Skeletal muscle cell (primary cell): ENCODE results near the gene OSBPL5.

ENCODE experiments used
- DNase-seq: peaks from one replicate; pipeline ENCODE4 v3.0.0-alpha.2; 2010; ENCODE audit warnings: low read depth
- H3K4me3 ChIP-seq: 2 replicates; pipeline ENCODE4 v1.5.1; 2011; ENCODE audit warnings: low read depth, mild to moderate bottlenecking, control low read depth, low read length, moderate library complexity

Gene OSBPL5

DNA sequence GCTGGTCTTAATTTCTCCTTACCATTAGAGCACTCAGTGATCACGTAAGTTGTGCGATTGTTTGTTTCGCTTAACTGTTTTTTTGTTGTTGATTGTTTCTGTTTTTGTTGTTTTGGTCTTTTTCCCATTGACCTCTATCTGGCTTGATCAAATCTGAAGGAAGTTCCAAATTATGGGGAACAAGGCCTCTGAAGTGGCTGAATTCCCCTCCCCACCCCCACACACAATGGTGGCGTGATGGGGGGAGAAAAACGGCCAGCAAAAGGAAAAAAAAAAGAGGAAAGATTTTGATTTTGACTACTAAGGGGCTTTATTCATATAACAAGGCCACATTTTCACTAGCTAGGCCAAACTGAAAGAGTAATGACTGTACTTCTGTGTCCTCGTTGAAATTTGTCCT is 53.6 kb downstream of the OSBPL5 start:
- no peak for DNase-seq
- no peak overlapping the region for H3K4me3 ChIP-seq

DNA sequence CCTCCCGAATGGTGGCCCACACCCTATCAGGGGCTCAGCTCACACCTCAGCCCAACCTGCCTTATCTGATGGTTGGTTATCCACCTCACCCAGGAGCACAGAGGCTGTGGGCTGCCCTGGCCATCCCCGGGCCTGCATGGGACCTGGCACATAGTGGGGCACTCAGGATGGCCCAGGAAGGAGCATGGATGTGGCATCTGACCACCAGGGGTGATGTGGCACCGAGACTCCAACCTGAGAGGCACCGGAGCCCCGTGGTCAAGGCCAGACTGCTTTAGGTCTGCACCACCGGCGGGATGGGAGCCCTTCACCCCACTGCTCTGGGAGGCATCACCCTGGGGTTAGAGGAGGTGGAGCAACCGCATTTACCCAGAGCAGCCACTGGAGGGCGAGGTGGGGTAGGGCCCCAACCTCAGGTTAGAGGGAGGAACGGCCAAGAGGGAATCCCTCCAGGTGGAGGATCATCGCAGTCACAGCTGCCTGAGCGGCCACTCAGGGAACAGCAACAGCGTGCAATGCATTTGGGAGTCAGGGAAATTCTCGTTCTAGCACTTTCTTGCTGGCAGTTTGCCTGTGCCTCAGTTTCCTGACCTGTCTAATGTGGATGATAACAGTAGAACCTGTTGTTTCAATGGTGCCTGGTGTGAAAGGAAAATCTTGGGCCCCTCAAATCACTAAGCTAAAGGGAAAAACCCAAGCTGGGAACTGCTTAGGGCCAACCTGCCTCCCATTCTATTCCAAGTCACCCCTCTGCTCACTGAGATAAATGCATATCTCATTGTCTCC is 55.0 kb downstream of the OSBPL5 start:
- H3K4me3 ChIP-seq: no peak overlapping the region
- DNase-seq: no peak

DNA sequence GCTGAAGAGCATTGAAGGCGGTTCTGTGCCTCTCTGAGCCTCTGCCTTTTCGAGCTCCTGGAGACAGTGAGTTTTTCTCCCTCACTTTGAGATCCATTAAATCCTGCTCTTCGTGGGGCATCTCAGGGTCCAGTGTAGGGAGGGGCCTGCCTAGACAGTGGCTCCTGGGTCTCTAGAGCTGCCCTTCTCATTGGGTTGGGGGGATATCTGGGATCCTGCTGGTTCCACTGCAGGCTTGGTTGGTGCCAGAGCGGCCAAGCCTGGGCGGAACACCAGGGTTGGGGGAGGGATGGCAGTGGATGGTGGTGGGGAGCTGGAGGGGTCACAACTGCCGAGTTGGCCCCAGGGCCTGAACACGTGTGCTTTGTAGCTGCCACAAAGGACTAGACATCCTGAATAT is 55.7 kb downstream of the OSBPL5 start:
- no peak overlapping the region for H3K4me3 ChIP-seq
- DNase-seq: no peak

DNA sequence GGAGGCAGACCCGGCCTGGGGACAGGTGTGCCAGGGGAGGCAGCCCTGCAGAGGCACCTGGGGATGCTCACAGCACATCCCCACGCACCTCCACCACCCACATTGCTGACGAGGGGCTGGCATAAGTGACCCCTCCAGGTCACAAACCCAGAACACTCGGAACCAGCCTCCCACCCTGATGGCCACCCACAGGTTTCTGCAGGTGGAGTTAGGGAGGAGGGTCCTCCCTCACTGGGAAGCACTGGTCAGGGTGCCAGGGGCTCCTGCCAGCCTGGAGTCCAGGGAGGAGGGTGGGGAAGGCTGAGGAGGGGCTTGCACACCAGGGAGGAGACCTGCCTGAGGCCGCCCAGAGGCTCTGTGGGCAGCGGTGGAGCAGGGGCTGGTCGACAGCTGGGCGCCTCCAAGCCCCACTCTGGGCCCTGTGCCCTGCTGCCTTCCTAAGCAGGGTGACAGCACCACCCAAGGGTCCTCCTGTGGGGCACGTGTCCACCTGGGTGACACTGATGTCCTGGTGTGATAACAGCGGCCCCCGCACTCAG is 56.9 kb downstream of the OSBPL5 start:
- H3K4me3 ChIP-seq: no peak overlapping the region
- DNase-seq: no peak

DNA sequence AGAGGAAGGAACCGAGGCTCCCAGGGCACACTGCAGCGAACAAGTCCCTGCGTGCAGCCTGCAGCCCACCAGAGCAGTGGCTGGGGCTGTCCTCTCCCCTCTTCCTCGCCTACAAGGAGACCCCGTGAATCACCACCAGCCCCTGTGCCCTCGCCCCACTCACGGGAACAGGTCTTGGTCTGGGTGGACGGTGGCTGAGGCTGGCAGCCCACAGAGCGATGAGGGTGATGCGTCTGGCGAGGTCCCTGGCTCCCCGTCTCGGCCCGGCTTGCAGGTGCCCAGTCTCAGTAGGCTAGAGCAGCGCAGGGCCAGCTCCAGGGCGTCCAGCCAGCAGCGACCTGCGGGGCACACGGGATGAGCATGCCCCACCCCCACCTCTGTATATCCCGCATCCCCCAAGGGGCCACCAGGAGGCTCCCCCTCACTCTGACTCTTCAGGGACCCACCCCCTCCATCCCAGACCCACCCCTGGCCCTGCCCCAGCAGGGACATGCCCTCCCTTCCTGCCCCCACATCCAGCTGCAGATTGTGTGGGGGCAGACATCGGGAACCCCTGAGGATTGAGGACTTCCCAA is 57.4 kb downstream of the OSBPL5 start:
- DNase-seq: no peak
- H3K4me3 ChIP-seq: no peak overlapping the region

DNA sequence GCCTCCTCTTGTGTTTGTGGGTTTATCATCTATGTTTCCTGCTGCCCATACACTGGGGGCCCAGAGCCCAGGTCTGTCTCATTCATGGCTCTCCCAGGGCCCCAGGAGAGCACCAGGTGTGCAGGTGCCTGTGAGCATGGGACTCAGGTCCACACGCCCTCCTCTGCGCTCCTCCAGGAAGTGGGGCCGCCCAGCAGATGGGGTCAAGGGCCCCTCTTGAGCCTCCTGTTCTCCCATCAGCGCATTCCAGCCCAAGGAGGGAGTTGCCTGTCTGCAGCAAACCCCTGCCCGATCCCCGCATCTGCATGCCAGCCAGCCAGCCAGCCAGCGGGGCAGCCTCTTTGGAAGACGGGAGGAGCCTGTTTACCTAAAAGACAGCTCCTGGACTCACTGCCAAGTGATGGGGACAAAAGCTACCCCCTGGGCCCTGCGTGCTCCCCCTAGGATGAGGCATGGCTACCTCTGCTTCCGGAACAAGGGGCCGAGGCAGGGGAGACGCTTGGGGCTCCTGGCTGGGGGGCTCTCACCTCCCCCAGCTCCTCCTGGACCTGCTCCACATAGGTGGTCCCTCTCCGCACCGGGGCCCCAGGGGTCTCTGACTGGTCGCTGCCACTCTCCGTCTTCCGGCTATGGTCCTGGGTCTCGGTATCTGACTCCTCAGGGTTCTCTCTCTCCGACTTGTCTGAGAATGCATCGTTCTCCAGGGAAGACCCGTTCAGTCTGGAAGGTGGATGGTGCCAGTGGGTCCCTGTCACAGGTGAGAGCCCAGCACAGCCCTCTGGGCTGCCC is 58.2 kb downstream of the OSBPL5 start:
- no peak overlapping the region for H3K4me3 ChIP-seq
- DNase-seq: no peak

- H3K4me3 ChIP-seq: no peak overlapping the region
- no peak for DNase-seq
Observed at GRCh38 chr11:3105791-3106735, 59.0 kb downstream of the OSBPL5 start.

DNA sequence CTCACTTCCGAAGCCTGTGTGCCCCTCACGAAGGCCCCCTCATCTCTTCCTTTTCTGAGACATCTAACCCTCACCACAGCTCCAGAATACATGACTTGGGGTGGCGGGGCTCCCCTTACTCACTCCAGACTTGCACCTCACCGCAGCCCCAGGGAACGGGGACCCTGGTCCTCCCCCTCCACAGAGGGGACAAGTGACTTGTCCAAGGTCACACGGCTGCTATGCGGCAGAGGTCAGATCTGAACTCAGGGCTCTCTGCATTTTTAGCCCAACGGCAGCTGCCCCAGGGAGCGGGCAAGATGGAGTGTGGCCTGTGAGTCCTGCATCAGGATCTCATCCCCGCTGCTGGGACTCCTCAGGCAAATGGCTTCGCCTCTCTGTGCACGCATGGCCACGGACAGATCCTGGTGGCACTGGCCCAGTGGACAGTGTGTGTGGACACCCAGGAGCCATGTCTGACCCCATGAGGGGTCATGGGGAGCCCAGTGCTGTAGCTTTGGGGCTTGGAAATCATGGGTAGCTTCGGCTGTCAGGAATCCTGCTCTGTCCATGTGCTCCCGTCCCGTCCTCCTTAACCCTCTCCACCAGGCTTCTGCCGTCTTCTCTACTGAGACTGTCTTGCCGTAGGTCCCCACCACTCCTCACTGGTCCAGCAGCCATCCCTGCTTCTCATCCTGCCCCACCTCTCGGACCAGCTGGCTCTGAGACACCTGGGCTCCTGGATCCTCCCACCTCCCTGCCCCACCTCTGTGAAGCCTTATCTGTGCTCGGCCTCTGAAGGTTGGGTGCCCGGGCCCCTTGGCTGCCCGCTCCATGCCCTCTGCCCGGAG is 59.9 kb downstream of the OSBPL5 start:
- DNase-seq: no peak
- no peak overlapping the region for H3K4me3 ChIP-seq

GRCh38 chr11:3104051-3104714 is 60.9 kb downstream of the OSBPL5 start:
- H3K4me3 ChIP-seq: no peak overlapping the region
- no peak for DNase-seq

DNA sequence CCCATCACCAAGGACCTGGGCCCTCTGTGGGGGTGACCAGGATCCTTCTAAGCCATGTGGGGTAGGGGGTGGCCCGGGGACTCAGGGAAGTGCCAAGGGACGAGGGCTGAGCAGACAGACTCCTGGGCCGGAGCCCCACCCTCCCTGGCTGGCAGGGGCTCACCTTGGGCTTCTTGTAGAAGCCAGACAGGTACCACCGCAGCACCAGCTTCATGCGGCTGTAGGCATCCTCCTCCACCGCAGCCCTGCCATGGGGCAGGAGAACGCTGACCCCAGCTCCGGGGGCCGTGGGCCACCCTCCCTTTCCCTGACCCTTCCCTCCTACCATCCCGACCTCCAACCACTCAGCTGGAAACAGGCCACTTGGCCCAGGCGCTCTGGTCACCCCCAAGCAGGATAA is 62.0 kb downstream of the OSBPL5 start:
- DNase-seq: no peak
- H3K4me3 ChIP-seq: no peak overlapping the region

DNA sequence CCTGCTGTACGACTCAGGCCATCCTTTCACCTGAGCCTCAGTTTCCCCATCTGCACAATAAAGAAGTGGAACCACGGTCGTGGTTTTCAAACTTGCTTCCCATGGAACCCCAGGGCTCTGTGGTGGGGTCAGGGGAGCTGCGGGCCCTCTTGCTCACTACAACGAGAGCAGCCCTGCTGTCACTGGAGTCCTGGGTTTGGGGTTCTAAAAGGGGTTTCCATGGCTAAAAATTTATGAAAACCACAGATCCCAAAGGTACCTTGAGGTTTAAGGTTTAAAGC is 62.5 kb downstream of the OSBPL5 start:
- DNase-seq: no peak

DNA sequence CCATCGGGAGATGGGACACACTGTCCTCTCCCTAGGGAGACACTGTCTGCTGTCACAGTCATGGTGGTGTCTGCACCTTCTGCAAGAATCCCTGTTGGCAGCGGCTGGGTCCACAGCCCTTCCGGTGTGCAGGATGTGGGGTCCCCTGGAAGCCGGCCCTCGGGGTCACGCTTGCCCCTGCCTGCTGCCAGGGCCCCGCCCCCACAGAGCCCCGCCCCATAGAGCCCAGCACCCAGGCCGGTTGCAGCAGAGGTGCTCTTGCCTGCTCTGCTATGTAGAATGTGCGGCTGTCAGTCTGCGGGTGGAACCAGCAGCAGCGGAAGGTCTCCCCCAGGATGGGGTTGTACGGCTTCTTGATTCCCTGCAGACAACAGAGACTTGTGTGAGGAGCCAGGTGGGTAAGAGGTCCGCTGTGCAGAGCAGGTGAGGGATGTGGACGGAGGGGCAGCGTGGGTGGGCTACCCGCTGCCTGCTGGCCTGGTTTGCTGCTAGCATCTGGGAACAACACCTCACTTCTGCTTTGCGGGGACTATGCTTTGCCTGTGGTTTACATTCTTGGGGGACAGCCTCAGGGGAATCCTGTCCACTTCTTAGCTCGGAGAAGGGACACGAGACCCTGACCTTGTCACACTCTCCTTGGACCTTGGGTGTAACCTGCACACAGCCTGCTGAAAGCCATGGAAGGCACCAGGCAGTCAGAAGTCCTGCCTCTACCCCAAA is 63.0 kb downstream of the OSBPL5 start:
- no peak overlapping the region for H3K4me3 ChIP-seq
- DNase-seq: no peak

More for the DNA sequence above, 62.5 kb downstream of the OSBPL5 start:
- no peak overlapping the region for H3K4me3 ChIP-seq

GRCh38 chr11:3099178-3099577 is 65.9 kb downstream of the OSBPL5 start:
- no peak for DNase-seq
- H3K4me3 ChIP-seq: no peak overlapping the region

DNA sequence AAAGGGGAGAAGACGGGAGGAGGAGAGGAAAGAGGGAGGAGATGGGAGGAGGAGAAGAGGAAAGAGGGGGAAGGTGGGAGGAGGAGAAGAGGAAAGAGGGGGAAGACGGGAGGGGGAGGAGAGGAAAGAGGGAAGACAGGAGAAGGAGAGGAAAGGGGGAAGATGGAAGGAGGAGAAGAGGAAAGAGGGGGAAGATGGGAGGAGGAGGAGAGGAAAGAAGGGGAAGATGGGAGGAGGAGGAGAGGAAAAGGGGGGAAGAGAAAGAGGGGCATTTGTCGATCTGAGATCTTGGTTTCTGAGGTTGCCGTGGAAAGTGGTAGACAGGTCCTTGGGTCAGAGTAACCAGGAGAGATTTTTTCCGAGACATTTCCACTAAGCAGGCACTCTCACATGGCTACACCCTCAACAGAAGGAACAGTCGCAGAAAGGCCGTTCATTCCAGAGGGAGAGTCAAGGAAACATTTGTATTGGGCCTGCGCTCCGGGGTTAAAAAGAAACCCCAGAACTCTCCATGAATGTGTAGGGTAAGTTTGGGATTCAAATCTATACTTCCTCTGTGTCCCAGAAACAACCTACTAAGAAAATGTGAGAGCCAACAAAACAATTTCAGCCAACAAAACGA is 68.1 kb downstream of the OSBPL5 start:
- H3K4me3 ChIP-seq: no peak overlapping the region
- no peak for DNase-seq

DNA sequence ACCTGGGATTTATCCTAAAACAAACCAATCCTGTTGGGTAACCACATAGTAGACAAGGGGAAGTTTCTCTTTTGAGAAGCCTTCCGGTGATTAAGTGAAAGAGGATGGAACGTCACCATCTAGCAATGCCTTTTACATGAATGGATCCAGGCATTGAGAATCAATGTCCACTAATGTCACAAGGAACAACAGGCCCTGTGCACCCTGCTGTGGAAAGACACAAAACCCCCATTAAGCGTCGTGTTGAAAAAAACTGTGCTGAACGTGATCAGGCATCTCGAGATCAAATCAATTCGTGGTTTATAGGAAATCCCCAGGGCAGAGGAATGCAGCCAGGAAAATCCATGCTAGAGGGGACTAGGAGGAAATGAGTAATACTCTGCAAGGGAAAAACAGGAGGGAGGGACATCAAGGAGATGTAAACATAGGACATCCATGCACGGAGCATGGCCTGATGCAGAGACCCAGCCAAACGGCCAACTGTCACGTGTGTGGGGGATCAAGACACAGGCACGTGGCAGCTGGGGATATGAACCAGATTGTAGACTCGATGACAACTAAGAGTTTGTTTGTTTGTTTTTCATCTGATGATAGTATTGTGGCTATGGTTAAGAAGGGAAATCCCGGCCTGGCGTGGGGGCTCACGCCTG is 69.3 kb downstream of the OSBPL5 start:
- DNase-seq: peak; percentile 47
- H3K4me3 ChIP-seq: no peak overlapping the region

GRCh38 chr11:3094223-3094824 is 70.8 kb downstream of the OSBPL5 start:
- DNase-seq: no peak

More at GRCh38 chr11:3094223-3094824, 70.8 kb downstream of the OSBPL5 start:
- H3K4me3 ChIP-seq: no peak overlapping the region
